HG02884 (cell line): ENCODE results near the gene IGDCC3.
A peak's percentile ranks its signal among the peaks of the same experiment; 100 is the strongest.

ENCODE experiments used
- ATAC-seq: cut with Tn5 transposase; IDR thresholded peaks from one replicate; pipeline ENCODE4 v1.9.1; 2021; ENCODE audit warnings: mild to moderate bottlenecking, moderate library complexity; ENCODE audit not compliant: unreplicated experiment

IGDCC3 gene

GRCh38 chr15:65329288-65329983 lies 48.4 kb downstream of the IGDCC3 start:
- ATAC-seq: no peak

GRCh38 chr15:65328506-65329287 lies 49.1 kb downstream of the IGDCC3 start:
- no peak for ATAC-seq

- no peak for ATAC-seq
Measured at GRCh38 chr15:65327651-65328393, 50.0 kb downstream of the IGDCC3 start.

GRCh38 chr15:65326818-65327217 lies 51.0 kb downstream of the IGDCC3 start:
- ATAC-seq: no peak

GRCh38 chr15:65326117-65326526 lies 51.7 kb downstream of the IGDCC3 start:
- no peak for ATAC-seq

GRCh38 chr15:65323071-65323511 lies 54.7 kb downstream of the IGDCC3 start:
- no peak for ATAC-seq

GRCh38 chr15:65318870-65319356 lies 58.9 kb downstream of the IGDCC3 start:
- ATAC-seq: peak; percentile 59

- ATAC-seq: no peak
Measured at GRCh38 chr15:65312400-65312916, 65.3 kb downstream of the IGDCC3 start.

GRCh38 chr15:65311760-65312159 lies 66.0 kb downstream of the IGDCC3 start:
- no peak for ATAC-seq

GRCh38 chr15:65310431-65311137 lies 67.2 kb downstream of the IGDCC3 start:
- no peak for ATAC-seq

- no peak for ATAC-seq
Measured at GRCh38 chr15:65309882-65310418, 67.9 kb downstream of the IGDCC3 start.

- ATAC-seq: no peak
Measured at GRCh38 chr15:65307978-65308377, 69.8 kb downstream of the IGDCC3 start.

- no peak for ATAC-seq
Measured at GRCh38 chr15:65306551-65306950, 71.3 kb downstream of the IGDCC3 start.

GRCh38 chr15:65305776-65306175 lies 72.0 kb downstream of the IGDCC3 start:
- ATAC-seq: no peak

- ATAC-seq: peak; percentile 41
Measured at GRCh38 chr15:65305150-65305758, 72.5 kb downstream of the IGDCC3 start.

- peak; percentile 51 for ATAC-seq
Measured at GRCh38 chr15:65304381-65305149, 73.2 kb downstream of the IGDCC3 start, which contains the start of gene RNU5B-1. Gene RNU5B-1 (plus strand): TSS chr15:65304677.

GRCh38 chr15:65303687-65304380 lies 74.0 kb downstream of the IGDCC3 start:
- peak; percentile 6 for ATAC-seq

GRCh38 chr15:65302061-65302460 lies 75.7 kb downstream of the IGDCC3 start:
- ATAC-seq: no peak
